CD4-positive, alpha-beta memory T cell (primary cell): ENCODE data around the gene FDX2. TPM values are rescaled to one million over a fixed set of nuclear protein-coding genes. Genes with fewer than 3 reads are reported as not detected.
"Not testable (repeated sequence)": the region's sequence is repeated elsewhere in the genome, so short reads cannot be mapped to it uniquely, and the experiment has no call there.

ENCODE experiments used
- CTCF ChIA-PET: fragments of 350-600 bp; sonication (Branson Sonifier 250); formaldehyde crosslinking; loops from one replicate; lab custom pipeline; 2021; ENCODE audit warnings: inconsistent platforms; ENCODE audit not compliant: partially characterized antibody; lab: Charles Lee
- POLR2A ChIA-PET: fragments of 350-600 bp; sonication (Branson Sonifier 250); formaldehyde crosslinking; loops from one replicate; lab custom pipeline; 2021; ENCODE audit not compliant: partially characterized antibody; lab: Charles Lee
- DNase-seq, 5 donors: peaks; one replicate each; pipeline versions ENCODE4 v3.0.0 to v3.0.0-alpha.2; 2020 to 2022; ENCODE audit warnings: mixed read lengths in 1 of 5
- H3K27ac ChIP-seq: one replicate; pipeline ENCODE4 v1.7.0; 2013; ENCODE audit warnings: low read depth, low read length
- H3K27me3 ChIP-seq: 2 replicates; pipeline ENCODE4 v1.7.0; 2013; ENCODE audit warnings: mild to moderate bottlenecking, low read length, moderate library complexity; ENCODE audit not compliant: insufficient read depth
- H3K36me3 ChIP-seq: 2 replicates; pipeline ENCODE4 v1.7.0; 2013; ENCODE audit warnings: mild to moderate bottlenecking, low read length, moderate library complexity; ENCODE audit not compliant: insufficient read depth
- H3K4me1 ChIP-seq: 2 replicates; pipeline ENCODE4 v1.7.0; 2013; ENCODE audit warnings: mild to moderate bottlenecking, low read length, moderate library complexity; ENCODE audit not compliant: insufficient read depth
- H3K4me3 ChIP-seq, 2 donors: one replicate each; pipeline ENCODE4 v1.7.0; 2013; ENCODE audit warnings: low read length in 2 of 2, mild to moderate bottlenecking in 1 of 2
- H3K9me3 ChIP-seq, 2 donors: one replicate each; pipeline ENCODE4 v1.7.0; 2013; ENCODE audit warnings: low read length in 2 of 2, control low read depth in 1 of 2; ENCODE audit not compliant: control insufficient read depth in 1 of 2
- H3K27ac Mint-ChIP-seq, 7 donors: one replicate each; pipeline ENCODE4 v1.8.0; 2020 to 2021; ENCODE audit warnings: mixed read lengths in 7 of 7, mild to moderate bottlenecking in 6 of 7, inconsistent platforms in 3 of 7, moderate library complexity in 3 of 7
- H3K27me3 Mint-ChIP-seq, 2 donors: one replicate each; pipeline ENCODE4 v1.8.0; 2020 to 2021; ENCODE audit warnings: mixed read lengths in 2 of 2
- H3K36me3 Mint-ChIP-seq, 2 donors: one replicate each; pipeline ENCODE4 v1.8.0; 2020 to 2021; ENCODE audit warnings: mixed read lengths in 2 of 2, inconsistent platforms in 1 of 2, mild to moderate bottlenecking in 1 of 2
- H3K4me1 Mint-ChIP-seq, 4 donors: one replicate each; pipeline ENCODE4 v1.8.0; 2020 to 2021; ENCODE audit warnings: mixed read lengths in 4 of 4, mild to moderate bottlenecking in 1 of 4
- H3K4me3 Mint-ChIP-seq, 8 donors: one replicate each; pipeline ENCODE4 v1.8.0; 2020 to 2021; ENCODE audit warnings: mixed read lengths in 8 of 8, mild to moderate bottlenecking in 7 of 8, moderate library complexity in 6 of 8, inconsistent platforms in 3 of 8
- H3K9me3 Mint-ChIP-seq, 8 donors: one replicate each; pipeline ENCODE4 v1.8.0; 2020 to 2021; ENCODE audit warnings: mixed read lengths in 8 of 8, mild to moderate bottlenecking in 5 of 8, inconsistent platforms in 3 of 8, moderate library complexity in 1 of 8
- intact Hi-C: fragments of 100-400 bp; cut with micrococcal nuclease; formaldehyde crosslinking; loops from one replicate; pipeline ENCODE4 v1.15.1; 2023
- polyA plus RNA-seq, 2 donors: library from polyadenylated mRNA; unstranded; fragments of 300-500 nt; fragmentation: Illumina TruSeq; gene quantifications; one replicate each; pipeline ENCODE4 v1.2.3, GENCODE V29; 2021
- total RNA-seq, 2 experiments: library from RNA; stranded (reverse); gene quantifications; one replicate each; pipeline ENCODE4 v1.2.3, GENCODE V29; 2021

The FDX2 gene
- total and polyA plus RNA-seq, 4 experiments from 2014 or later: 10.6 to 13.6 (median 11.0) TPM

- H3K9me3 Mint-ChIP-seq: no peaks in the 10 kb centered on the region
- H3K36me3 Mint-ChIP-seq: peaks cover 17 to 25% of the 10 kb centered on the region in 2 donors
- H3K4me1 Mint-ChIP-seq: peaks cover 17 to 49% (median 31%) of the 10 kb centered on the region in 4 donors
- peaks cover 44% of the 10 kb centered on the region for H3K4me1 ChIP-seq
- ChIA-PET CTCF (interaction anchor here (1.5 kb wide), 1 partner anchor 14 kb away, joined by 7 read pairs; the partner anchor contains the start of gene ICAM1), POLR2A (interaction anchor here (2.1 kb wide), 1 partner anchor 14 kb away, joined by 8 read pairs; the partner anchor contains the start of gene ICAM1)
- peaks cover 13% of the 10 kb centered on the region in 2 donors for H3K27me3 Mint-ChIP-seq
- H3K9me3 ChIP-seq: no peaks in the 10 kb centered on the region
- H3K27me3 ChIP-seq: peaks cover 23% of the 10 kb centered on the region
- no peak for DNase-seq
- H3K27ac Mint-ChIP-seq: peak overlapping the region in 1 of 7 donors; percentile 74
- H3K27ac ChIP-seq: no peak overlapping the region
- H3K36me3 ChIP-seq: peaks cover 24% of the 10 kb centered on the region
- no peak overlapping the region for H3K4me3 Mint-ChIP-seq
- intact Hi-C loops: no loop called here
- H3K4me3 ChIP-seq: no peak overlapping the region
Observed at GRCh38 chr19:10284960-10285278, 30.9 kb downstream of the FDX2 start.

- no peaks in the 10 kb centered on the region for H3K9me3 ChIP-seq
- peak overlapping the region in 2 of 7 donors; percentile 60 to 74 for H3K27ac Mint-ChIP-seq
- CTCF ChIA-PET: interaction anchor here (1.5 to 1.6 kb wide), 2 partner anchors 13 kb away, joined by 4 to 7 read pairs; partner anchors contain the start of gene ICAM1
- peaks cover 24% of the 10 kb centered on the region for H3K36me3 ChIP-seq
- no peaks in the 10 kb centered on the region for H3K9me3 Mint-ChIP-seq
- no peak for DNase-seq
- H3K4me3 Mint-ChIP-seq: no peak overlapping the region
- peaks cover 20% of the 10 kb centered on the region for H3K27me3 ChIP-seq
- no peak overlapping the region for H3K27ac ChIP-seq
- peaks cover 21 to 31% of the 10 kb centered on the region in 2 donors for H3K36me3 Mint-ChIP-seq
- POLR2A ChIA-PET: interaction anchor here (0.6 to 2.1 kb wide), 2 partner anchors 7 to 13 kb away, joined by 4 to 8 read pairs; partner anchors contain the start of gene ICAM1
- intact Hi-C loops: no loop called here
- peaks cover 11 to 12% of the 10 kb centered on the region in 2 donors for H3K27me3 Mint-ChIP-seq
- H3K4me1 ChIP-seq: peaks cover 37% of the 10 kb centered on the region
- peaks cover 17 to 49% (median 31%) of the 10 kb centered on the region in 4 donors for H3K4me1 Mint-ChIP-seq
- no peak overlapping the region for H3K4me3 ChIP-seq
Observed at GRCh38 chr19:10284065-10284959, 31.5 kb downstream of the FDX2 start.

GRCh38 chr19:10283301-10284064 is 32.3 kb downstream of the FDX2 start:
- DNase-seq: no peak
- Mint-ChIP-seq H3K36me3 (peaks cover 25 to 36% of the 10 kb centered on the region in 2 donors), H3K27me3 (peaks cover 3 to 4% of the 10 kb centered on the region in 2 donors), H3K4me3 (no peak overlapping the region), H3K4me1 (peaks cover 15 to 44% (median 28%) of the 10 kb centered on the region in 4 donors), H3K9me3 (no peaks in the 10 kb centered on the region), H3K27ac (no peak overlapping the region)
- Histone ChIP-seq H3K4me1 (peaks cover 29% of the 10 kb centered on the region), H3K27ac (no peak overlapping the region), H3K36me3 (peaks cover 24% of the 10 kb centered on the region), H3K9me3 (no peaks in the 10 kb centered on the region), H3K27me3 (peaks cover 13% of the 10 kb centered on the region), H3K4me3 (no peak overlapping the region)
- ChIA-PET POLR2A (interaction anchor here (1.4 to 2.1 kb wide), 2 partner anchors 12 to 97 kb away, joined by 4 to 8 read pairs; partner anchors contain the start of genes ICAM1 and TYK2), CTCF (interaction anchor here (1.6 kb wide), 1 partner anchor 12 kb away, joined by 4 read pairs; the partner anchor contains the start of gene ICAM1)
- intact Hi-C loops: no loop called here

- H3K27ac Mint-ChIP-seq, H3K4me3 Mint-ChIP-seq, H3K9me3 Mint-ChIP-seq, intact Hi-C loops, H3K27me3 Mint-ChIP-seq, H3K9me3 ChIP-seq, H3K4me3 ChIP-seq, H3K27me3 ChIP-seq, DNase-seq, H3K27ac ChIP-seq: not testable (repeated sequence)
- POLR2A ChIA-PET: interaction anchor here (1.4 kb wide), 1 partner anchor 98 kb away, joined by 4 read pairs; the partner anchor contains the start of gene TYK2
- peaks cover 11 to 32% (median 20%) of the 10 kb centered on the region in 4 donors for H3K4me1 Mint-ChIP-seq
- peaks cover 16% of the 10 kb centered on the region for H3K4me1 ChIP-seq
- H3K36me3 ChIP-seq: peaks cover 24% of the 10 kb centered on the region
- peaks cover 25 to 44% of the 10 kb centered on the region in 2 donors for H3K36me3 Mint-ChIP-seq
- CTCF ChIA-PET: interaction anchor here (0.7 kb wide), 1 partner anchor 221 kb away, joined by 6 read pairs; the partner anchor contains the start of gene KEAP1
Observed at GRCh38 chr19:10282043-10282442, 33.8 kb downstream of the FDX2 start.

GRCh38 chr19:10279737-10280442 is 35.9 kb downstream of the FDX2 start:
- Histone ChIP-seq H3K27ac (no peak overlapping the region), H3K27me3 (no peaks in the 10 kb centered on the region), H3K36me3 (peaks cover 12% of the 10 kb centered on the region), H3K9me3 (no peaks in the 10 kb centered on the region), H3K4me3 (no peak overlapping the region), H3K4me1 (no peaks in the 10 kb centered on the region)
- ChIA-PET CTCF (interaction anchor here (0.8 to 2.3 kb wide), 5 partner anchors 9 to 125 kb away, joined by 3 to 25 read pairs (median 6); partner anchors contain the start of gene ICAM1), POLR2A (interaction anchor here (0.8 to 2.2 kb wide), 4 partner anchors 9 to 61 kb away, joined by 3 to 9 read pairs (median 6); partner anchors contain the start of genes ICAM1 and ICAM5)
- Mint-ChIP-seq H3K4me1 (peaks cover 2 to 10% (median 7%) of the 10 kb centered on the region in 4 donors), H3K36me3 (peaks cover 13 to 36% of the 10 kb centered on the region in 2 donors), H3K27ac (peak overlapping the region in 2 of 7 donors; percentile 20 to 70), H3K9me3 (no peaks in the 10 kb centered on the region), H3K4me3 (no peak overlapping the region), H3K27me3 (no peaks in the 10 kb centered on the region)
- intact Hi-C loops: no loop called here
- DNase-seq: no peak

GRCh38 chr19:10278935-10279334 is 36.9 kb downstream of the FDX2 start:
- no peaks in the 10 kb centered on the region for H3K27me3 Mint-ChIP-seq
- H3K27ac Mint-ChIP-seq: peak overlapping the region in 2 of 7 donors; percentile 81 to 89
- peaks cover 5 to 11% (median 8%) of the 10 kb centered on the region in 4 donors for H3K4me1 Mint-ChIP-seq
- H3K27ac ChIP-seq: no peak overlapping the region
- POLR2A ChIA-PET: interaction anchor here (1.5 to 2.2 kb wide), 3 partner anchors 8 to 11 kb away, joined by 7 to 9 read pairs (median 8); partner anchors contain the start of genes ICAM1 and ICAM5
- no peak overlapping the region for H3K4me3 Mint-ChIP-seq
- peaks cover 3% of the 10 kb centered on the region for H3K36me3 ChIP-seq
- CTCF ChIA-PET: interaction anchor here (0.8 to 2.0 kb wide), 4 partner anchors 9 to 113 kb away, joined by 3 to 6 read pairs (median 5); no protein-coding TSS in a partner anchor
- H3K9me3 Mint-ChIP-seq: no peaks in the 10 kb centered on the region
- H3K27me3 ChIP-seq: no peaks in the 10 kb centered on the region
- H3K4me1 ChIP-seq: no peaks in the 10 kb centered on the region
- DNase-seq: no peak
- H3K9me3 ChIP-seq: no peaks in the 10 kb centered on the region
- no peak overlapping the region for H3K4me3 ChIP-seq
- H3K36me3 Mint-ChIP-seq: peaks cover 9 to 40% of the 10 kb centered on the region in 2 donors
- intact Hi-C loops: no loop called here
